Measurements from ENCODE around the gene CLPX. TPM values are rescaled to one million over a fixed set of nuclear protein-coding genes. Genes with fewer than 3 reads are reported as not detected.
"Not testable (repeated sequence)": the region's sequence is repeated elsewhere in the genome, so short reads cannot be mapped to it uniquely, and the experiment has no call there.

Gene CLPX
- 43.3 and 44.2 TPM in 2 replicates for total RNA-seq (2014; rRNA removed; shearing (Covaris generic))

DNA sequence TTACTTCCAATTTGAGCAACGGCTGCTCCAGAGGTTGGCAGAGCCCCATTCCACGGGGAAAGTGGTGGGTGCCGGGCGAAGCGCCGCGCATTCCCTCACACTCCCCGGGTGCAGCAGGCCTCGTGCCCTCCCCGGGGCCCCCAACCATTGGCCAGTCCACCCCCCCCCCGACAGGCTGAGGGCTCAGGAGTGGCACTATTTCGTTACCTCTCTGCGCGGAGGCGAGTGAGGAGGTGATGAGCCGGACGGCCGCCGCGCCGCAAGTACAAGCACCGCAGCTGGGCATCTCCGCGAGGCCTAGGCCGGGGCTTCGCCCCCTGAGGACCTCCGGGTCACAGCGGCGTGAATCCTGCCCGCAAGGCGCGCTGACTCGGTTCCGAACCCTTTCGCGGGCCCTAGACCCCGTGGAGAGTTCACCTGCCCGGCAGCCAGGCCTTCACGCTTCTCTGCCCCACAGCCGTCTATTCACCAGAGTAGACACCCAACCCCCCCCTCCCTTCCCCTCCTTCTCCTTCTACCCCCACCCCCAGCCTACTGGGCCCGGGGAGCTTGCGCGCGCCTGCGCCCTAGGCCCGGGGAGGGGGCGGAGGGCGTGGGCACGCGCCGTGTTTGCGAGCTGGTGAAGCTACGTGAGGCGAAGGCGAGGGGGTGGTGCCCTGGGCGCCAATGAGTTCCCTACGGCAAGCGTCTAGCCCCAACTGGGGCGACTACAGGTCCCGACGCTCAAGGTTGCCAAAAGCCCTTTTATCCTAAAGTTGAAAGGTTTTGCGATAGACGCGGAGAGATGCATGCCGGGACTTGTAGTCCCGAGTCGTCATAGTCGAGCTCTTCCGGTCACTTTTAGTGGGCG is at the start of gene CLPX:
CLPX (minus strand) TSS at position 475 of the 850 bp plus-strand sequence; CDS start at position 286, 189 bp downstream.
- peaks cover 4% of the 10 kb centered on the region for H3K36me3 ChIP-seq
- peak within 1 kb of the TSS; percentile 67 for H3K27ac ChIP-seq
- H3K9me3 ChIP-seq (replicated peaks) = no peaks in the 10 kb centered on the region
- H3K4me3 ChIP-seq = peak within 1 kb of the TSS; percentile 84
- no peaks in the 10 kb centered on the region for H3K27me3 ChIP-seq
- H3K4me1 ChIP-seq = peaks cover 13% of the 10 kb centered on the region
- DNase-seq = peak; percentile 89 to 90

DNA sequence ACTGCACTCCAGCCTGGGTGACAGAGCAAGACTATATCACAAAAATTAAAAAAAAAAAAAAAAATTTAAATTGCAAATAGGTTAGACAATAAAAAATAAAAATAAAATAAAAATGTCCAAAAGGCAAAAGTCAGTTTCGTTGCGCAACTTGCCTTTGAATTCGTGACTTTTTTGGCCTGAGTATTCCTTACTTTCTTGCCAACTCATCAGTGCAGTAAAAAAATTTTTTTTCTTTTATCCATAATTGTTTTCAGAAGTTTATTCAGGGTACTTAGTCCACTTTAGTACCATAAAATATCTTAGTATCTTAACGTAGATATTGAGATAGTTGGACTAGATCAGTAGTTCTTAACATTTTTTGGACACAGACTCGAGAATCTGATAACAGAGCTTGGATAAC is 48.6 kb upstream of the CLPX start:
- no peaks in the 10 kb centered on the region for H3K27me3 ChIP-seq
- DNase-seq = no peak
- no peaks in the 10 kb centered on the region for H3K36me3 ChIP-seq
- no peaks in the 10 kb centered on the region for H3K4me1 ChIP-seq
- no peak overlapping the region for H3K4me3 ChIP-seq
- no peak overlapping the region for H3K27ac ChIP-seq
- H3K9me3 ChIP-seq (replicated peaks) = no peaks in the 10 kb centered on the region

- no peak overlapping the region for H3K27ac ChIP-seq
- no peak overlapping the region for H3K4me3 ChIP-seq
- H3K4me1 ChIP-seq = no peaks in the 10 kb centered on the region
- H3K9me3 ChIP-seq (replicated peaks) = no peaks in the 10 kb centered on the region
- H3K36me3 ChIP-seq = no peaks in the 10 kb centered on the region
- no peak for DNase-seq
- no peaks in the 10 kb centered on the region for H3K27me3 ChIP-seq
These were observed 47.4 kb upstream of the CLPX start for GRCh38 chr15:65232520-65232919.

DNA sequence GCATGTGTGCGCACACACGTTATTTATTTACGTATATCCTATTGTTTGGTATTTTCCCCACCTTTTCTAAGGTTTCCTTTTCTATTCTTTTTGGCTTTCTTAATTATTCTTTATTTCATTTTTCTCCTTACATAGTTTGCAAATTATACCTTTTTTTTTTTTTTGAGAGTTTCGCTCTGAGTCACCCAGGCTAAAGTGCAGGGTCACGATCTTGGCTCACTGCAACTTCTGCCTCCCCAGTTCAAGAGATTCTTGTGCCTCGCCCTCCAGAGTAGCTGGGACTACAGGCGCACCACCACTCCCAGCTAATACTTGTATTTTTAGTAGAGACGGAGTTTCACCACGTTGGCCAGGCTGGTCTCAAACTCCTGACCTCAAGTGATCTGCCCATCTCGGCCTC is 46.2 kb upstream of the CLPX start:
- Histone ChIP-seq H3K36me3 (no peaks in the 10 kb centered on the region), H3K27me3 (no peaks in the 10 kb centered on the region)
- DNase-seq = no peak

GRCh38 chr15:65226901-65227300 is 41.8 kb upstream of the CLPX start:
- not testable (repeated sequence) for H3K4me3 ChIP-seq; H3K27ac ChIP-seq; H3K4me1 ChIP-seq; H3K9me3 ChIP-seq (replicated peaks); DNase-seq; H3K27me3 ChIP-seq; H3K36me3 ChIP-seq

More for the DNA sequence above, 46.2 kb upstream of the CLPX start:
- H3K4me1 ChIP-seq = no peaks in the 10 kb centered on the region
- no peaks in the 10 kb centered on the region for H3K9me3 ChIP-seq (replicated peaks)
- no peak overlapping the region for H3K4me3 ChIP-seq
- H3K27ac ChIP-seq = no peak overlapping the region

DNA sequence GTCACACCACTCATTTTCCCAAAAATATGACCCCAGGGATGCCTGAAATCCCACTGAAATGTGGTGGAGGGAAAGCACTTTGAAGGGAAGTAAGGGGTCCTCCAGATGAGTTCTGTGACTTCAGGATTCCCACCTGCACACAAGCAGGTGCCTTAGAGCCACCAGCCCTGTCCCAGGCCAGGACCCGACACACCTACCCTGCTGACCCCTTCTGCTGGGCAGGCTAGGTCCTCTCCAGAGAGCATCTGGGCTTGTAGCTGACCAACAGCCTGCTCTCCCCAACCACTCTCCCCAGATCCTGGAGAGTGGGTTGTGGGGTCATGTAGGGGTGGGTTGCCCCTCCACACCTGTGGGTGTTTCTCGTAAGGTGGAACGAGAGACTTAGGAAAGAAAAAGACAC is 41.1 kb upstream of the CLPX start:
- peaks cover 7% of the 10 kb centered on the region for H3K4me1 ChIP-seq
- no peaks in the 10 kb centered on the region for H3K36me3 ChIP-seq
- no peak overlapping the region for H3K4me3 ChIP-seq
- H3K27ac ChIP-seq = no peak overlapping the region
- H3K27me3 ChIP-seq = no peaks in the 10 kb centered on the region
- no peak for DNase-seq
- H3K9me3 ChIP-seq (replicated peaks) = no peaks in the 10 kb centered on the region

DNA sequence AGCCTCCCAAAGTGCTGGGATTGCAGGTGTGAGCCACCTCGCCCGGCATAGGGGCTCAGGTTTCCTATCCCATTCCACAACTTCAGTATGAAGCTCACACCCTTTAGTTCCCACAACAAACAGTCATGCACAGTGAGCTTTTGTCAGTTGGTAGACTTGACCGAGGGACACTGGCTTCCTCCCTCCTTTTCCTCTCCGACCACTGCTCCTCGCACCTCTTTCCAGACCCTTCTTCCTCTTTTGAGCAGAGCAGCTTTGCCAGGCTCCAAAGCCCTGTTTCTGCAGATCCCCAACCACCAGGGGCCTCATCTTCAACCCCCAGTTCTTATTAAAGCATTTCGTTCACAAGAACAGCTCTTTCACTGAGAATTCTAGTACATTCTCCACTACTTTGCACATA is 38.9 kb upstream of the CLPX start:
- H3K27ac ChIP-seq = no peak overlapping the region
- no peak for DNase-seq
- H3K4me1 ChIP-seq = peaks cover 7% of the 10 kb centered on the region
- no peak overlapping the region for H3K4me3 ChIP-seq
- H3K27me3 ChIP-seq = no peaks in the 10 kb centered on the region
- no peaks in the 10 kb centered on the region for H3K9me3 ChIP-seq (replicated peaks)
- no peaks in the 10 kb centered on the region for H3K36me3 ChIP-seq

DNA sequence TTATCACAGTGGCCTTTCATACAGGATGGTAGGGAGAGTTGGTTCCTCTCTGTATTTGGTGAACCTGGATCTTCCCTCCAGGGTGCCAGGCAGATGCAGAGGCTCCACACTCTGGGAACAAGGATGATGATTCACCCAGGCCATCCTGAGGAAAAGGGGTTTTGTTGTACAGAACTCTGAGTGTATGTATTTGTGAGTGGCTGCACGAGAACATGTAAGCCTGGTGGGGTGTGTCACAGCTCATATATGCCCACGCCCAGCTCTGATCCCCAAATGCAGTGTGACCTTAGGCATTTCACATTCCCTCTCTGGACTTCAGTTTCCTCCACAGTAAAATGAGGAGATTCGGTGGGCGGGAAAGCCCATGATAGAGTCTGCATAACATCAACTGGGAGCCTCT is 37.7 kb upstream of the CLPX start:
- Histone ChIP-seq H3K36me3 (no peaks in the 10 kb centered on the region), H3K27ac (no peak overlapping the region), H3K9me3 (replicated peaks) (no peaks in the 10 kb centered on the region), H3K27me3 (no peaks in the 10 kb centered on the region), H3K4me1 (peaks cover 7% of the 10 kb centered on the region), H3K4me3 (no peak overlapping the region)
- DNase-seq = no peak

DNA sequence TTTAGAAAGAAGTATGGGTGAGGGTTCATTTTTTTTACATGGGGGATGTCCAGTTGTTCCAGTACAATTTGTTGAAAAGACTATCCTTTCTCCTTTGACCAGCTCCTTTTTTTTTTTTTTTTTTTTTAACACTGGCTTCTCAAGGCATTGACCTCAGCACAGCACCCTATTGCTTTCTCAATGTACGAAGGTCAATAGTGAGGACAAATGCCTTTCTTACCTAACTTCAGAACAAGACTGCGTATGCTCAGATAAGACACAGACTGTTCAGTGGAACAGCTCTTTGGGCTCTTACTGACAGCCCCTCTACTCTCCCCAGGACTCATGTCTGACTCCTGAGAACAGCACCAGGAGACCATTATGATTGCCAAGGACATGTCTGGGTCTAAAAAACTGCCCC is 36.6 kb upstream of the CLPX start:
- Histone ChIP-seq H3K27ac (no peak overlapping the region), H3K4me1 (peaks cover 7% of the 10 kb centered on the region)
- no peak for DNase-seq

GRCh38 chr15:65219137-65219536 is 34.0 kb upstream of the CLPX start:
- no peaks in the 10 kb centered on the region for H3K4me1 ChIP-seq
- H3K27ac ChIP-seq = no peak overlapping the region
- H3K9me3 ChIP-seq (replicated peaks) = no peaks in the 10 kb centered on the region
- H3K4me3 ChIP-seq = no peak overlapping the region
- H3K27me3 ChIP-seq = no peaks in the 10 kb centered on the region
- H3K36me3 ChIP-seq = no peaks in the 10 kb centered on the region
- no peak for DNase-seq

More for the DNA sequence above, 36.6 kb upstream of the CLPX start:
- no peaks in the 10 kb centered on the region for H3K36me3 ChIP-seq
- H3K9me3 ChIP-seq (replicated peaks) = no peaks in the 10 kb centered on the region
- no peaks in the 10 kb centered on the region for H3K27me3 ChIP-seq
- H3K4me3 ChIP-seq = no peak overlapping the region

DNA sequence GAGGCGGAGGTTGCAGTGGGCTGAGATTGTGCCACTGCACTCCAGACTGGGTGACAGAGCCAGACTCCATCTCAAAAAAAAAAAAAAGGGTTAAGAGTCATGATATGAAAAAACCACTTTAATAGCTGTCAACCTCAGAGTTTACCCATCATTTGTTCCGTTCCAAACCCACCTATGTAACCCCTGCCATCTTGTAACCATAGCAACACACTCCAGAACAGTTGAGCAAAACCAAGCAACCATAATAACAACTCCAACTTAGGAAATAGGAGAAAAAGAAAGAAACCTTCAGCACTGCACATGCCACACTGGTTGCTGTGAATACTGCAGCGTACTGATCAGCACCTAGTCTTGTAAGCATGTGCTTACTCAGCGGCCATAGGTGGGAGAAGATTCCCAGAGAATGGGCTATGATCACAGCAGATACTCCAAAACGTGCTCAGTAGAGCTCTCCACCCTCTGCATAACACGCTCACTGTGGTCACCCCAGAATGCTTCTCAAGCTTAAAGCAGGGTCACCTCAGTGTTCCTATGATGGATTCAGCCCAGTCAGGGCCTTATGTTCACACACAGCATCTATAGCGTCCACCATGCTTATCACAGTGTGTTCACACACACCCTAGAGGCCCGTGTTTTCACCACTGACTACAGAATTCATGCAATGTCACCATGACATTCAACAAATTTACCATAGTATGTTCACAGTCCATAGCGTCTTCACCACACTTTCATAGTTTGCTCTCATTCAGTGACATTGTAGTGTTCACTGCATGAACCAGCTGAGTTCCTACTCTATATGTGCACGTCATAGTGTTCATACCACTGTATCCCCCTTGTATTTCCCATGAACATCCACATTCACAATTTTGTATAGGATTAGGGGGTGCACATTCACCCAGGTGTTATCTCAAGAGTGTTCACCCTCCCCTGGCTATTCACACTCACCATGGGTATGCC is 32.7 kb upstream of the CLPX start:
- Histone ChIP-seq H3K36me3 (no peaks in the 10 kb centered on the region), H3K27me3 (no peaks in the 10 kb centered on the region), H3K9me3 (replicated peaks) (no peaks in the 10 kb centered on the region), H3K4me1 (no peaks in the 10 kb centered on the region), H3K4me3 (no peak overlapping the region), H3K27ac (no peak overlapping the region)
- no peak for DNase-seq

DNA sequence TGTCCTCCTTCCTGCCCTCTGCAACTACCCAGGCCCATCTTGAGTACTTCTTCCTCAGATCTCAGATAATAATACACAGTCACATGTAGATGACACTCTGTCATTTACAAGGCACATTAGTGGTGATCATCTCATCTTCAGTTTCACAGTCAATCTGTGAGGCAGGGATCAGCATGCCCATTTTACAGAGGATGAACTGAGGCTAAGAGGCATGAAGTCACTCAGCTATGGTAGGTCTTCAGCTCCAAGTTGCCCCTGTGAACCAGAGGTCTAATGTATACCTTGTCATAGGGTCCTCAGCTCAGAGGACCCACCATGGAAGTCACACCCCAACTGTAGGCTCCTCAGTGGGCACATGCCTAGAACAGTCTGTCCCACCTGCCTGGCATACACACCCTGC is 30.4 kb upstream of the CLPX start:
- Histone ChIP-seq H3K27me3 (no peaks in the 10 kb centered on the region), H3K9me3 (replicated peaks) (no peaks in the 10 kb centered on the region), H3K4me1 (peaks cover 10% of the 10 kb centered on the region; the same call in 1 of the 2 replicates), H3K4me3 (no peak overlapping the region), H3K36me3 (no peaks in the 10 kb centered on the region), H3K27ac (no peak overlapping the region)
- no peak for DNase-seq

DNA sequence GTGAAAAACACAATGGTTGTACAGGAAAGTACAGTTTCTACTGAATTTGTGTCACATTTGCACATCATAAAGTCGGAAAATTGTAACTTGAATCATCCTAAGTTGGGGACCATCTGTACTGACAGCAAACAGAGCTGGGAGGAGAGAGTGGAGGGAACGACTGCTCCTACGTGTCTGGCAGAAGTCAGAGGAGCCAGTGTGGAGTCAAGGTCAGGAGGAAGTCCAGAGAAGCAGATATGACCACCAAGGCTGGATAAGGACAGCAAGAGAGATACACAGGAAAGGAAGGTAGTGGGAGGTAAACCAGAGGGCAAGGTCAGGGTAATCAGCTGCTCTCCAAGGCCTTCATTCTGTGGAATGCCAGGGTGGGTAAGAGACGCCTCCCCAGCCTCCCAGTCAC is 28.9 kb upstream of the CLPX start:
- Histone ChIP-seq H3K4me1 (peaks cover 10% of the 10 kb centered on the region; the same call in 1 of the 2 replicates), H3K4me3 (no peak overlapping the region), H3K36me3 (no peaks in the 10 kb centered on the region), H3K27me3 (no peaks in the 10 kb centered on the region), H3K27ac (no peak overlapping the region), H3K9me3 (replicated peaks) (no peaks in the 10 kb centered on the region)
- no peak for DNase-seq

GRCh38 chr15:65213241-65213640 is 28.1 kb upstream of the CLPX start:
- Histone ChIP-seq H3K9me3 (replicated peaks) (no peaks in the 10 kb centered on the region), H3K4me3 (no peak overlapping the region)
- no peak for DNase-seq

DNA sequence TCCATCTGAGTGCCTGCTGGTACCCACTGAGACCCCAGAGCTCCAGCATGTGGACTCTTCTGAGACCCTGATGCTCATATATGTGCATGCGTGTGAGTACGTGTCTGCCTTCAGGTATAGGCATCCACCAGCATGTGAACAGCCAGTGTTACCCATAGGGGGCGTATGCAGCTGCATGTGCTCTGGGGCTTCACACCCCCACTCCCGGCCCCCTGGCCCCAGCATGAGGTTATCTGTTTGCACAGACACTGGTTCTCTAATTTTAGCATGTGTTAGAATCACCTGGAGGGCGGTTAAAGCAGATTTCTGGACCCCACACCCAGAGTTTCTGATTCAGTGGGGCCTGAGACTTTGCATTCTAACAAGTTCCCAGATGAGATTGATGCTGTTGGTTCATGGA is 27.0 kb upstream of the CLPX start:
- Histone ChIP-seq H3K27ac (no peak overlapping the region), H3K36me3 (no peaks in the 10 kb centered on the region), H3K27me3 (no peaks in the 10 kb centered on the region), H3K4me1 (peaks cover 10% of the 10 kb centered on the region; the same call in 1 of the 2 replicates), H3K9me3 (replicated peaks) (no peaks in the 10 kb centered on the region), H3K4me3 (no peak overlapping the region)
- peak; percentile 28 to 55 for DNase-seq

More at GRCh38 chr15:65213241-65213640, 28.1 kb upstream of the CLPX start:
- Histone ChIP-seq H3K27me3 (no peaks in the 10 kb centered on the region), H3K4me1 (peaks cover 10% of the 10 kb centered on the region; the same call in 1 of the 2 replicates), H3K27ac (no peak overlapping the region), H3K36me3 (no peaks in the 10 kb centered on the region)

Data from SJCRH30 (cell line).